Natural killer cell (primary cell): ENCODE measurements around the gene AZI2. TPM values are rescaled to one million over a fixed set of nuclear protein-coding genes. Genes with fewer than 3 reads are reported as not detected.

Experiments
- ATAC-seq, 3 donors: fragments of 150-1000 bp in 2 of 3; fragments of 200-7000 bp in 1 of 3; cut with Tn5 transposase; 1 replicate in 1 of 3; 2 replicates in 2 of 3; pipeline ENCODE4 v1.10.0; 2021; ENCODE audit warnings: mild to moderate bottlenecking in 2 of 3, moderate library complexity in 2 of 3
- DNase-seq, 2 donors: peaks; one replicate each; pipeline versions ENCODE4 v3.0.0 to v3.0.0-alpha.2; 2013 to 2021; ENCODE audit warnings: mixed read lengths in 1 of 2
- H3K27ac ChIP-seq: one replicate; pipeline ENCODE4 v1.5.1; 2013; ENCODE audit warnings: mild to moderate bottlenecking, low read length
- H3K27me3 ChIP-seq: one replicate; pipeline ENCODE4 v1.6.1; 2013; ENCODE audit warnings: low read length; ENCODE audit not compliant: control insufficient read depth, insufficient read depth
- H3K36me3 ChIP-seq: one replicate; pipeline ENCODE4 v1.6.1; 2013; ENCODE audit warnings: low read length; ENCODE audit not compliant: control insufficient read depth, insufficient read depth
- H3K4me1 ChIP-seq: one replicate; pipeline ENCODE4 v1.6.1; 2013; ENCODE audit warnings: low read length; ENCODE audit not compliant: control insufficient read depth, insufficient read depth
- H3K4me3 ChIP-seq: one replicate; pipeline ENCODE4 v1.5.1; 2013; ENCODE audit warnings: low read length
- H3K9me3 ChIP-seq: one replicate; pipeline ENCODE4 v1.6.1; 2013; ENCODE audit warnings: low read length; ENCODE audit not compliant: control insufficient read depth, insufficient read depth
- H3K27ac Mint-ChIP-seq, 2 donors: one replicate each; pipeline ENCODE4 v1.8.0; 2022; ENCODE audit warnings: mild to moderate bottlenecking in 2 of 2, mixed read lengths in 2 of 2, moderate library complexity in 1 of 2
- H3K27me3 Mint-ChIP-seq, 2 donors: one replicate each; pipeline ENCODE4 v1.8.0; 2022; ENCODE audit warnings: low read depth in 2 of 2, mixed read lengths in 2 of 2
- H3K36me3 Mint-ChIP-seq: one replicate; pipeline ENCODE4 v1.8.0; 2022; ENCODE audit warnings: mixed read lengths
- H3K4me1 Mint-ChIP-seq, 2 donors: one replicate each; pipeline ENCODE4 v1.8.0; 2022; ENCODE audit warnings: mixed read lengths in 2 of 2
- H3K4me3 Mint-ChIP-seq: one replicate; pipeline ENCODE4 v1.8.0; 2022; ENCODE audit warnings: mild to moderate bottlenecking, moderate library complexity, mixed read lengths
- H3K9me3 Mint-ChIP-seq, 2 donors: one replicate each; pipeline ENCODE4 v1.8.0; 2022; ENCODE audit warnings: mixed read lengths in 2 of 2
- WGBS: methylation state at CpG from one replicate; pipeline ENCODE4 v1.1.7; 2013; ENCODE audit warnings: missing lambda C conversion rate; ENCODE audit not compliant: insufficient coverage; 5-methylcytosine and 5-hydroxymethylcytosine counted together
- intact Hi-C: fragments of 100-400 bp; cut with micrococcal nuclease; formaldehyde crosslinking; loops from one replicate; pipeline ENCODE4 v1.14.2; 2022
- total RNA-seq, 4 donors: library from RNA; stranded (reverse); fragments of 120-200 nt in 1 of 4; gene quantifications; one replicate each; pipeline versions ENCODE4 v1.2.3 to v1.2.4, GENCODE V29; 2013 to 2022
- TF ChIP-seq, protein P1 (sequence below): fragments of 200-600 bp; IDR thresholded peaks from one replicate; pipeline ENCODE4 v1.8.0; 2022; ENCODE audit warnings: antibody characterized with exemption

Gene AZI2
- total RNA-seq, 3 donors from 2014 or later (not counting 1 experiment from before 2014, with no cell fraction given): 29.3 to 38.6 (median 32.0) TPM

DNA sequence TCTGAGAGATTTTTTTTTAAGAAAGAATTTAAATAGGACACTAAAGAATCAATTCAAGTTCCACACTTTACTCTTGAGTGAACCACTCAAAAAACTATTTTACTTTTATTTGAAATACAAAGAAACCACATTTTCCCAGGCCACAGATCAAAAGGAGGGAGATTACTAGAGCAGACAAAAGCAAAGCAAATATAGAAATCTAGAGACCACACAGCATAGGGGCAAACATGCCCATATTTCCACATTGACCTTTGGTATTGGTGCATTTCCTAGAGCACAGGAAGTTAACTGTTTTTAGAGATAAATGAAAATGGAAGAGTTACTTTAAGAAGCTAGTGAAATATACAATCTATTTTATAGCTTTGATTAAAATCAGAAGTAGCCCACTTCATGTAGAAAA, 27.6 kb downstream of the AZI2 start:
- DNase-seq (no peak), ATAC-seq (no peak)
- Histone ChIP-seq H3K4me1 (no peaks in the 10 kb centered on the region), H3K27me3 (no peaks in the 10 kb centered on the region), H3K36me3 (peaks cover 50% of the 10 kb centered on the region), H3K4me3 (no peak overlapping the region), H3K27ac (peak overlapping the region; percentile 8), H3K9me3 (no peaks in the 10 kb centered on the region)
- intact Hi-C loops: no loop called here
- Mint-ChIP-seq H3K4me1 (peaks cover 50 to 55% of the 10 kb centered on the region in 2 donors), H3K9me3 (no peaks in the 10 kb centered on the region), H3K36me3 (peaks cover 34% of the 10 kb centered on the region), H3K27ac (peak overlapping the region; percentile 18 to 76), H3K4me3 (no peak overlapping the region), H3K27me3 (no peaks in the 10 kb centered on the region)
- TF ChIP-seq, protein P1, sequence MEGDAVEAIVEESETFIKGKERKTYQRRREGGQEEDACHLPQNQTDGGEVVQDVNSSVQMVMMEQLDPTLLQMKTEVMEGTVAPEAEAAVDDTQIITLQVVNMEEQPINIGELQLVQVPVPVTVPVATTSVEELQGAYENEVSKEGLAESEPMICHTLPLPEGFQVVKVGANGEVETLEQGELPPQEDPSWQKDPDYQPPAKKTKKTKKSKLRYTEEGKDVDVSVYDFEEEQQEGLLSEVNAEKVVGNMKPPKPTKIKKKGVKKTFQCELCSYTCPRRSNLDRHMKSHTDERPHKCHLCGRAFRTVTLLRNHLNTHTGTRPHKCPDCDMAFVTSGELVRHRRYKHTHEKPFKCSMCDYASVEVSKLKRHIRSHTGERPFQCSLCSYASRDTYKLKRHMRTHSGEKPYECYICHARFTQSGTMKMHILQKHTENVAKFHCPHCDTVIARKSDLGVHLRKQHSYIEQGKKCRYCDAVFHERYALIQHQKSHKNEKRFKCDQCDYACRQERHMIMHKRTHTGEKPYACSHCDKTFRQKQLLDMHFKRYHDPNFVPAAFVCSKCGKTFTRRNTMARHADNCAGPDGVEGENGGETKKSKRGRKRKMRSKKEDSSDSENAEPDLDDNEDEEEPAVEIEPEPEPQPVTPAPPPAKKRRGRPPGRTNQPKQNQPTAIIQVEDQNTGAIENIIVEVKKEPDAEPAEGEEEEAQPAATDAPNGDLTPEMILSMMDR: no peak

DNA sequence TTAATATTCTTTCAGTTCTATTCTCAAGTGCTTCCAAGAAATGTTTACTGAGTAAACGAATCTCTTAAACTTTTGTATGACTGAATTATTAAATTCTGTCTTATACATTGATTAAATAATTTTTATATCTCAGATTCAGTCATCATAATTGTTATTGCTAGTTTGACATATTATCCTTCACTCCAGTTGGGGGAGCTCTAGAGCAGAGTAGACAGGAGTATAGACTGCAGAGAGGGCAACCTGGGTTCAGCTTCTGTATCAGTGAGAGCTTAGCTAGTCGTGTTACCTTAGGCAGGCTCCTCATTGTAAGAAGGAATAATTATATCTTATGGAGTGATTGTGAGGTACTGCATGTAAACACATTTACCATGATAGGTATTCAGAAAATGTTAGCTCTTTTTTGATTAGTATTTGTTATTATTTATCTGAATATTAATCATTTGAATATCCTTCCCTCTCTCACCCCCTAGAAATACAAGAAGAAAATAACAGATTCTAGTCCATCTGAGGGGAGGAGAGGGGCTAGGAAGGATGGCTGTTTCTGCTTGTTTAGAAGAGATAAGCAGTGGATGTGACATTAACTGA, 31.1 kb downstream of the AZI2 start:
- Mint-ChIP-seq H3K27me3 (no peaks in the 10 kb centered on the region), H3K4me1 (peaks cover 44 to 53% of the 10 kb centered on the region in 2 donors), H3K9me3 (no peaks in the 10 kb centered on the region), H3K4me3 (no peak overlapping the region), H3K36me3 (peaks cover 26% of the 10 kb centered on the region), H3K27ac (peak overlapping the region; percentile 12 to 46)
- peak; percentile 96 to 100 (median 100) for ATAC-seq
- no peak overlapping the region for H3K4me3 ChIP-seq
- peaks cover 8% of the 10 kb centered on the region for H3K4me1 ChIP-seq
- peak in 1 of 2 donors; percentile 82 for DNase-seq
- H3K27ac ChIP-seq: no peak overlapping the region
- intact Hi-C loops: loop anchor here (1.0 kb wide), 1 partner anchor 11 kb away; no protein-coding TSS in a partner anchor
- no peaks in the 10 kb centered on the region for H3K27me3 ChIP-seq
- H3K9me3 ChIP-seq: no peaks in the 10 kb centered on the region
- WGBS: 14% methylated on average over 1 of the region's 2 CpGs
- peaks cover 38% of the 10 kb centered on the region for H3K36me3 ChIP-seq
- TF ChIP-seq, protein P1: peak; percentile 88

DNA sequence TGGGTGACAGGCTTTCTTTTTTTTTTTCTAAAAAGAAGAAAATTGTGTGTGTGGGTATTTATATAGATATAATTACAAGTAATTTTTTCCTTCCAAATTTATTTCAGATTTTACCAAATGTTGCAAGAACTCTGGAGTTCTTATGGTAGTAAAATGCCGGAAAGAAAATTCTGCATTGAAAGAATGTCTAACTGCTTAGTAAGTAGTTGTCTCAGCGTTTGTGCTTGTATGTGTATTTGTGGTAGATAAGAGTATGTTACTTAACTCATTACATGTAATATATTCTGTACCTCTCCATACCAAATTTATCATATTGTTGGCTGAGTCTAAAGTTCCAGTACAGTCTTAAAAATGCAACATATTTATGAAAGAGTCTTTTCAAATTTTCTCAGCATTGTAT, 32.4 kb downstream of the AZI2 start:
- H3K36me3 Mint-ChIP-seq: peaks cover 20% of the 10 kb centered on the region
- intact Hi-C loops: no loop called here

More for the DNA sequence above, 32.4 kb downstream of the AZI2 start:
- Histone ChIP-seq H3K4me3 (no peak overlapping the region), H3K9me3 (no peaks in the 10 kb centered on the region), H3K36me3 (peaks cover 28% of the 10 kb centered on the region), H3K4me1 (peaks cover 8% of the 10 kb centered on the region), H3K27me3 (no peaks in the 10 kb centered on the region), H3K27ac (no peak overlapping the region)
- no peaks in the 10 kb centered on the region for H3K27me3 Mint-ChIP-seq
- ATAC-seq: no peak
- H3K4me3 Mint-ChIP-seq: no peak overlapping the region
- no peak for DNase-seq
- WGBS: no CpG with 5 or more reads among the region's 2 CpGs
- H3K4me1 Mint-ChIP-seq: peaks cover 39 to 57% of the 10 kb centered on the region in 2 donors
- H3K27ac Mint-ChIP-seq: peak overlapping the region in 1 of 2 donors; percentile 9
- no peaks in the 10 kb centered on the region for H3K9me3 Mint-ChIP-seq
- TF ChIP-seq, protein P1: no peak
